Inferior parietal cortex (tissue), 1 donor: ENCODE data around the gene KAZN.
"Not testable (repeated sequence)": the region's sequence is repeated elsewhere in the genome, so short reads cannot be mapped to it uniquely, and the experiment has no call there.

Experiments
- DNase-seq: peaks from one replicate; pipeline ENCODE4 v3.0.0-alpha.2; 2016; ENCODE audit errors: extremely low spot score

Gene KAZN

GRCh38 chr1:15132965-15133364, 534.5 kb downstream of the KAZN start:
- DNase-seq = no peak

GRCh38 chr1:15134285-15134684, 535.8 kb downstream of the KAZN start:
- DNase-seq = no peak

- DNase-seq = not testable (repeated sequence)
Observed at GRCh38 chr1:15135604-15136003, 537.1 kb downstream of the KAZN start.

GRCh38 chr1:15137809-15138208, 539.3 kb downstream of the KAZN start:
- no peak for DNase-seq

DNA sequence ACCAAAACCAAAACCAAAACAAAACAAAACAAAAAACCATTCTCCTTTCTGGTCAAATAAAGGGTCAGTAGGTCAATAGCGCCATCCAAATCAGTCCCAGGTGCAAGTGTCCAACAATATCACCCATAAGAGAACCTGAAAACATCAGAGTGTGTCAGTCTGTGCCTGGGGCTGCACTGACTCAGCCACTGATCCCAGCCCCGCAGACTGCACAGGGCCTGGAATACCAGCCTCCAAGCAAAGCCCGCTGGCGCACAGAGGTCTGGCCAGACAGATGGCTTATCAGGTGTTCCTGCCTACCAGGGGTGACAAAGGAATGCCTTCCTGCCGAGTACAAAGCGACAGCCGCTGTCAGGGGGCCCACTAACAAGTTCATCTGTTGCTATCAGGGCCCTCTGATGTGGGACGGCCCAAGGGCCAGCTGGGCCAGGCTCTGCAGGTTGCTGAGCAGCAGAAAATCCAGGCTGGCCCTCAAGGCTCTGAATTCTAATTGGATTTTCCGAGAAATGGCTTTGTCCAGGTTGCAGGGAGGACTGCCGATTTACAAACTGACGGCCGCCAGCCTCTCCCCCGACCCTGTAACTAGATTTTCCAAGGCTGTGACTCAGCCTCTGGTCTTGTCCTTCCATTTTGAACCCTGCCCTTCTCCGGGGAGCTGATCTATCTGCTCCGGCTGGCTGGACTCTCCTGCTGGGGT, 541.3 kb downstream of the KAZN start:
- no peak for DNase-seq

GRCh38 chr1:15141935-15142539, 543.6 kb downstream of the KAZN start:
- no peak for DNase-seq

- no peak for DNase-seq
Observed at GRCh38 chr1:15145327-15145726, 546.8 kb downstream of the KAZN start.

DNA sequence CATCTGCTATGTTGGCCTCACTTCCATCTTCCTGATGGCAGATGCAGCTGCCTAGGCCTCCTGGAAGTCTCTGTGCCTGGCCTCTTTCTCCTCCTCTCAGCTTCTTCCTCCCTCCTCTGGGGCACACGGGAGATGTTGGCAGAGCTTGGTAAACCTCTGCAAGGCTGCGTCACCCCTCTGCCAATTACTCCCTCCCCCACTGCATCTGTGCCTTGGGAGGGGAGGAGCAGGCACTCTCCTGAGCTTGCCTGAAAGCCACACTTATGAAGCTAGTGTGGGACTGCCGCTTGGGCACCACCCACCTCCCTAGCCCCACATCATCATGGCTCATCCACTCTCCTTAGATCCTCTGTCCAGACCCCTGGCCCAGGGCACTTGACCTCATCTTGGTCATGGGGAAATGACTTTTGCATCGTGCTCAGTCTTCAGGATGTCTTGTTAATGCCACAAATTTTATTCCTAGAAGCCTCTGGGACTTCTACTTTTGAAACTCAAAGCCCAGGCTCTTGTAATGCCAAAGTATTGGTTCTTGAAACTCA, 547.7 kb downstream of the KAZN start:
- no peak for DNase-seq

- DNase-seq = no peak
Observed at GRCh38 chr1:15146971-15147376, 548.5 kb downstream of the KAZN start.

DNA sequence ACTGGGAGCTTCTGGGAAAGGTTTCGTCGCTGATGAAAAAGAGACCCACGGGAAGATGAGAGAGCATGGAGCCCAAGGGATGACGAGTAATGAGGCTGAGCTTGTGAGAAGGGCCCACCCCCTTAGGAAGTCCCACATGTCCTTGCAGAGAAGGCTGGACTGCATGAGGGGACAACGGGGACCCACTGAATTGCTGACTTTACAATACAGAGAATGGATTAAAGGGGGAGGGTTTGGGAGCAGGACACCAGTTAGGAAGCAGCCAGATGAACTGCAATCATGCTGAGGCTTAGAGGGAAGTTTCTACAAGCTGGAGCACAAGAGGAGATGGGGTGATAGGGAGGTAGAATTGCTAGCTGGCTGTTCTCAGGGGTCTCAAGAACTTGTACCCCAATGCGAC, 549.5 kb downstream of the KAZN start:
- DNase-seq = no peak

DNA sequence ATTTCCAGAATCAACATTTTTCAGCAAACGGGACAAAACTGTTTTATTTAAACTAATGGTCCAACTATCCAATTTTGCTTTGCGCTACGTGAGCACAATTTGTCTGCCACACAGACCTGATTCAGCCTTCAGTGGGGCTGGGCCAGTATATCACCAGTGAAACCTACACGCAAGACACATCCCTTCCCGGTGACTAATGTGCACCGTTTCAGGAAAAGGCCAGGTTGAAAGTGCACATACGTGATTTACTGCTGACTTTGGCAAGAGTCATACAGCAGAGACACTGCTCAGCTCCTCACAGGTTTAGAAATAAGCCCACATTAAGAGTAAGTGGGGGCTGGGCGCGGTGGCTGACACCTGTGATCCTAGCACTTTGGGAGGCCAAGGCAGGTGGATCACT, 550.0 kb downstream of the KAZN start:
- DNase-seq = no peak

GRCh38 chr1:15148941-15149340, 550.5 kb downstream of the KAZN start:
- DNase-seq = no peak

GRCh38 chr1:15150376-15150775, 551.9 kb downstream of the KAZN start:
- no peak for DNase-seq

- DNase-seq = no peak
Observed at GRCh38 chr1:15151377-15151806, 552.9 kb downstream of the KAZN start.

DNA sequence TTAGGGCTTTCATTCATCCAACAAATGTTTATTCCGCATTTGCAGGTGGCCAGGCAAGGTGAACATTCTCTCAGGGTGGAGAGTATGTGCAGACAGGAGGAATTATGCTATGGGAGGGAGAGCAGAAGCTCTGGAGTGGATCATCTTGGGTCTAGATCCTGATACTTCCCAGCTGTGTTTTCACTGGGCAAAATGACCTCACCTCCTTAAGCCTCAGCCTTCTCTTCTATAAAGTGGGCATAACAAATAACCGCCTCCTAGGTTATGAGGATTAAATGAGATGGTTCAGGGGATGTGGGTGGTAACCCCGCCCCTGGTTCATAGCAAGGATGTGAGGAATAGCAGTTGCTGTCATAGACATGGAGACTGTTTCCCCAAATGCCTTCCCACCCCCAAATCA, 553.4 kb downstream of the KAZN start:
- DNase-seq = no peak

- DNase-seq = peak; percentile 76
Observed at GRCh38 chr1:15152318-15153183, 554.1 kb downstream of the KAZN start.

DNA sequence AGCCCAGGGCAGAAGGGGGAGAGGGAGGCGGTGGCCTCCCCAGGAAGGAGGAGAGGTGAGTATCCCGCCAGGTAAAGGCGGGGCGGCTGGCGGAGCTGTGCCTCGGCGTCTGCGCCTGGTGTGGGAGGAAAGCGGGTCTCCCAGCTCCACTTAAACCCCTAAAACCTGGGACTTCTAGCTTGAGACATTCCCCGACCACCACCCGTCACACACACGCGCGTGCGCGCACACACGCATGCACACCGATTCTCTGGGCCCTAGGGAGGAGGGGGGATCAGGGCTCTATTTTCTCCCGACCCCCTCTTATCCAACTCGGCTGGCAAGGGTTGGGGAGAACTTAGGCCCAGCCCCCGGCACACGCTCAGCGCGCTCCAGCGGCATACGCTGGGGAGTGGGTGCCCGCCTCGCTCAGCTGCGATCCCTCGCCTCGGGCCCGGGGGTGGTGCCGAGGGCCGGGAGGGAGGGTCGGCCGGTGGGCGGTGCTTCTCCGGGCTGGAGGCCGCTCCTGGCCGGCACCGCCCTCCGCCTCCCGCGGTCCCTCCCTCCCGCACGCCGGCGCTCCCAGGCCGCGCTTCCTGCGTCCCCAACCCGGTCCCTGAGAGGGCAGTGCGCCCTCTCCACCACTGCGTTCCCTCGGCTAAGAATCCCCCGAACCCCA, 554.8 kb downstream of the KAZN start, which contains the start of gene TMEM51:
Gene TMEM51 (plus strand): TSS at position 564 of the 658 bp plus-strand sequence. CDS start 61,341 bp downstream, outside the sequence.
- no peak for DNase-seq

- DNase-seq = peak; percentile 37
Observed at GRCh38 chr1:15153842-15154479, 555.5 kb downstream of the KAZN start.

- no peak for DNase-seq
Observed at GRCh38 chr1:15154480-15155036, 556.1 kb downstream of the KAZN start.

- DNase-seq = no peak
Observed at GRCh38 chr1:15155191-15155590, 556.7 kb downstream of the KAZN start.
